GM23248 (cell line): ENCODE data around the gene FGF22. TPM values are rescaled to one million over a fixed set of nuclear protein-coding genes. Genes with fewer than 3 reads are reported as not detected.
"Not testable (repeated sequence)": the region's sequence is repeated elsewhere in the genome, so short reads cannot be mapped to it uniquely, and the experiment has no call there.

Source experiments
- DNase-seq: peaks from one replicate; pipeline ENCODE4 v3.0.0-alpha.2; 2015
- H2AFZ ChIP-seq: fragments of 200-600 bp; sonication (generic); 2 replicates; pipeline ENCODE4 v1.6.1; 2016; ENCODE audit warnings: antibody characterized with exemption
- H3F3A ChIP-seq: fragments of 200-600 bp; sonication (generic); 2 replicates; pipeline ENCODE4 v1.6.1; 2016; ENCODE audit warnings: mild to moderate bottlenecking, antibody characterized with exemption, mixed run types; ENCODE audit not compliant: insufficient read depth
- H3K27ac ChIP-seq: fragments of 200-600 bp; sonication (generic); 2 replicates; pipeline ENCODE4 v1.5.1; 2016; ENCODE audit warnings: mild to moderate bottlenecking
- H3K27me3 ChIP-seq: fragments of 200-600 bp; sonication (generic); replicated peaks from 2 replicates; pipeline ENCODE4 v1.6.1; 2016; ENCODE audit warnings: mild to moderate bottlenecking; ENCODE audit not compliant: insufficient read depth
- H3K36me3 ChIP-seq: fragments of 200-600 bp; sonication (generic); 2 replicates; pipeline ENCODE4 v1.6.1; 2016; ENCODE audit warnings: low read depth, mild to moderate bottlenecking
- H3K4me1 ChIP-seq: fragments of 200-600 bp; sonication (generic); 2 replicates; pipeline ENCODE4 v1.6.1; 2016; ENCODE audit warnings: mild to moderate bottlenecking; ENCODE audit not compliant: insufficient read depth
- H3K4me2 ChIP-seq: fragments of 200-600 bp; sonication (generic); one replicate; pipeline ENCODE4 v1.6.1; 2016; ENCODE audit warnings: mild to moderate bottlenecking; ENCODE audit not compliant: unreplicated experiment
- H3K4me3 ChIP-seq: fragments of 200-600 bp; sonication (generic); 2 replicates; pipeline ENCODE4 v1.5.1; 2016; ENCODE audit warnings: mild to moderate bottlenecking
- H3K79me2 ChIP-seq: fragments of 200-600 bp; sonication (generic); 2 replicates; pipeline ENCODE4 v1.6.1; 2016; ENCODE audit warnings: mild to moderate bottlenecking; ENCODE audit not compliant: insufficient read depth
- H3K9ac ChIP-seq: fragments of 200-600 bp; sonication (generic); 2 replicates; pipeline ENCODE4 v1.6.1; 2016; ENCODE audit warnings: mild to moderate bottlenecking
- H3K9me2 ChIP-seq: fragments of 200-600 bp; sonication (generic); 2 replicates; pipeline ENCODE4 v1.6.1; 2016; ENCODE audit warnings: mixed run types, mild to moderate bottlenecking, moderate library complexity; ENCODE audit not compliant: insufficient read depth
- H3K9me3 ChIP-seq: fragments of 200-600 bp; sonication (generic); one replicate; pipeline ENCODE4 v1.6.1; 2017; ENCODE audit warnings: low read depth
- H4K20me1 ChIP-seq: fragments of 200-600 bp; sonication (generic); 2 replicates; pipeline ENCODE4 v1.6.0; 2016; ENCODE audit not compliant: insufficient read depth
- EZH2 ChIP-seq: fragments of 200-600 bp; sonication (generic); IDR thresholded peaks from 2 replicates; pipeline ENCODE4 v1.6.1; 2018; ENCODE audit warnings: antibody characterized with exemption, mild to moderate bottlenecking; ENCODE audit not compliant: insufficient read depth, poor library complexity, severe bottlenecking
- EZH2phosphoT487 ChIP-seq: fragments of 200-600 bp; sonication (generic); IDR thresholded peaks from 2 replicates; pipeline ENCODE4 v1.6.1; 2018; ENCODE audit warnings: antibody characterized with exemption, moderate library complexity, mild to moderate bottlenecking, low read depth; ENCODE audit not compliant: insufficient read depth
- WGBS, 2 experiments: methylation state at CpG; one replicate each; pipeline ENCODE4 v1.1.6; 2015 to 2017; ENCODE audit warnings: low lambda C conversion rate in 2 of 2, low coverage in 1 of 2; ENCODE audit errors: missing lambda C conversion rate in 2 of 2; 5-methylcytosine and 5-hydroxymethylcytosine counted together
- in situ Hi-C: fragments of 300-500 bp; cut with MboI; formaldehyde crosslinking; loops from 2 replicates; pipeline ENCODE4 v1.15.0; 2020
- polyA plus RNA-seq: library from polyadenylated mRNA; unstranded; fragments of >200 nt; fragmentation: Nextera tagmentation; extraction: Ambion mirVana; gene quantifications from 2 replicates; pipeline ENCODE4 v1.2.1, GENCODE V29; 2016
- total RNA-seq: library from RNA; depleted of rRNA; stranded (reverse); fragments of >200 nt; shearing (Covaris generic); gene quantifications from 2 replicates; pipeline ENCODE4 v1.2.3, GENCODE V29; 2014

The FGF22 gene
- total and polyA plus RNA-seq, 2 experiments from 2014 or later: 1.2 TPM; not detected in 1

GRCh38 chr19:624433-625109 is 15.1 kb upstream of the FGF22 start:
- no peak overlapping the region for H2AFZ ChIP-seq
- TF ChIP-seq EZH2 (no peak), EZH2phosphoT487 (no peak)
- H3K36me3 ChIP-seq: peaks cover 13% of the 10 kb centered on the region; the same call in 1 of the 2 replicates
- no peaks in the 10 kb centered on the region for H3F3A ChIP-seq
- H3K9ac ChIP-seq: no peak overlapping the region
- H3K4me2 ChIP-seq: no peak overlapping the region
- in situ Hi-C loops: no loop called here
- H3K4me3 ChIP-seq: no peak overlapping the region
- no peak overlapping the region for H3K27ac ChIP-seq
- H3K4me1 ChIP-seq: no peaks in the 10 kb centered on the region
- no peaks in the 10 kb centered on the region for H3K27me3 ChIP-seq
- H3K9me3 ChIP-seq: no peaks in the 10 kb centered on the region
- no peaks in the 10 kb centered on the region for H4K20me1 ChIP-seq
- WGBS, 2 experiments: 93 to 94% methylated on average over 17 to 19 of the region's 24 CpGs
- peaks cover 16% of the 10 kb centered on the region; the same call in 1 of the 2 replicates for H3K79me2 ChIP-seq
- DNase-seq: no peak
- H3K9me2 ChIP-seq: no peaks in the 10 kb centered on the region

GRCh38 chr19:625257-625656 is 14.4 kb upstream of the FGF22 start:
- 95 to 99% methylated on average over 5 of the region's 5 CpGs for WGBS, 2 experiments
- H3K9ac ChIP-seq: no peak overlapping the region
- in situ Hi-C loops: no loop called here
- no peaks in the 10 kb centered on the region for H3K9me3 ChIP-seq
- H3K27ac ChIP-seq: no peak overlapping the region
- H4K20me1 ChIP-seq: no peaks in the 10 kb centered on the region
- H3K9me2 ChIP-seq: no peaks in the 10 kb centered on the region
- H3K79me2 ChIP-seq: peaks cover 16% of the 10 kb centered on the region; the same call in 1 of the 2 replicates
- no peaks in the 10 kb centered on the region for H3K4me1 ChIP-seq
- peaks cover 13% of the 10 kb centered on the region; the same call in 1 of the 2 replicates for H3K36me3 ChIP-seq
- no peak overlapping the region for H2AFZ ChIP-seq
- H3K4me2 ChIP-seq: no peak overlapping the region
- TF ChIP-seq EZH2 (no peak), EZH2phosphoT487 (no peak)
- no peaks in the 10 kb centered on the region for H3K27me3 ChIP-seq
- H3K4me3 ChIP-seq: no peak overlapping the region
- no peak for DNase-seq
- H3F3A ChIP-seq: no peaks in the 10 kb centered on the region

GRCh38 chr19:626566-626965 is 13.1 kb upstream of the FGF22 start:
- H3K4me2 ChIP-seq, H3K9ac ChIP-seq, H2AFZ ChIP-seq, H3K27ac ChIP-seq, H3K9me2 ChIP-seq, H4K20me1 ChIP-seq, H3K4me3 ChIP-seq, H3K4me1 ChIP-seq, H3K9me3 ChIP-seq, H3K27me3 ChIP-seq, H3F3A ChIP-seq, DNase-seq, in situ Hi-C loops: not testable (repeated sequence)
- Histone ChIP-seq H3K36me3 (peaks cover 13% of the 10 kb centered on the region; the same call in 1 of the 2 replicates), H3K79me2 (peaks cover 29% of the 10 kb centered on the region)
- WGBS, 2 experiments: 88 to 94% methylated on average over 6 to 7 of the region's 7 CpGs

GRCh38 chr19:628168-628567 is 11.5 kb upstream of the FGF22 start:
- H3F3A ChIP-seq: peaks cover 6% of the 10 kb centered on the region; the same call in 1 of the 2 replicates
- peaks cover 13% of the 10 kb centered on the region; the same call in 1 of the 2 replicates for H3K36me3 ChIP-seq
- no peaks in the 10 kb centered on the region for H3K27me3 ChIP-seq
- TF ChIP-seq EZH2phosphoT487: no peak
- TF ChIP-seq EZH2: no peak
- no peaks in the 10 kb centered on the region for H3K9me3 ChIP-seq
- H3K79me2 ChIP-seq: peaks cover 34% of the 10 kb centered on the region
- DNase-seq: no peak
- H3K4me3 ChIP-seq: no peak overlapping the region
- H3K9ac ChIP-seq: no peak overlapping the region
- no peaks in the 10 kb centered on the region for H3K9me2 ChIP-seq
- 85 to 90% methylated on average over 19 of the region's 19 CpGs for WGBS, 2 experiments
- H3K4me1 ChIP-seq: peaks cover 6% of the 10 kb centered on the region; the same call in 1 of the 2 replicates
- no peak overlapping the region for H3K4me2 ChIP-seq
- H2AFZ ChIP-seq: no peak overlapping the region
- in situ Hi-C loops: no loop called here
- no peaks in the 10 kb centered on the region for H4K20me1 ChIP-seq
- no peak overlapping the region for H3K27ac ChIP-seq

- H3K4me2 ChIP-seq, H3K4me1 ChIP-seq, H3K27me3 ChIP-seq, H3K9ac ChIP-seq, H4K20me1 ChIP-seq, H3K9me3 ChIP-seq, H3K4me3 ChIP-seq, H3F3A ChIP-seq, in situ Hi-C loops, H3K27ac ChIP-seq, H3K9me2 ChIP-seq, H2AFZ ChIP-seq, DNase-seq: not testable (repeated sequence)
- Histone ChIP-seq H3K79me2 (peaks cover 39% of the 10 kb centered on the region), H3K36me3 (peaks cover 13% of the 10 kb centered on the region; the same call in 1 of the 2 replicates)
- WGBS, 2 experiments: 79 to 80% methylated on average over 24 to 25 of the region's 25 CpGs
Measured at GRCh38 chr19:629515-629914, 10.2 kb upstream of the FGF22 start.
